HCT116 (cell line): Measurements from ENCODE around the gene SUSD3.

Experiments
- CTCF ChIP-seq, 3 experiments: fragments of 200-600 bp in 1 of 3; sonication (generic) in 1 of 3; IDR thresholded peaks in 2 of 3; conservative IDR thresholded peaks in 1 of 3; 2 replicates each; pipeline ENCODE4 v1.5.1; 2012 to 2017; ENCODE audit warnings: low read depth in 2 of 3, low read length in 2 of 3, antibody characterized with exemption in 1 of 3, borderline replicate concordance in 1 of 3, control low read depth in 1 of 3, mild to moderate bottlenecking in 1 of 3, mixed read lengths in 1 of 3, mixed run types in 1 of 3, moderate library complexity in 1 of 3; ENCODE audit not compliant: insufficient read depth in 1 of 3
- RAD21 ChIP-seq: IDR thresholded peaks from 2 replicates; pipeline ENCODE4 v1.6.1; 2012; ENCODE audit warnings: low read depth, mild to moderate bottlenecking
- YY1 ChIP-seq: IDR thresholded peaks from 2 replicates; pipeline ENCODE4 v1.6.1; 2011; ENCODE audit warnings: low read length, low read depth, moderate library complexity, mild to moderate bottlenecking; ENCODE audit not compliant: insufficient replicate concordance; ENCODE audit errors: extremely low read depth

- TF ChIP-seq CTCF (IDR thresholded peaks at IDR 0.05 in 2 of 3, conservative IDR thresholded peaks at IDR 0.05 in 1 of 3; ENCODE audit: borderline replicate concordance in 1 of 3, insufficient read depth in 1 of 3, low read depth in 2 of 3, low read length in 2 of 3) (no peak), YY1 (no peak), RAD21 (no peak)
Observed at GRCh38 chr9:93048566-93049448, 9.7 kb upstream of the SUSD3 start.
